HG03571 (cell line): Measurements from ENCODE around the gene PKD2L2.
"Not testable (repeated sequence)": the region's sequence is repeated elsewhere in the genome, so short reads cannot be mapped to it uniquely, and the experiment has no call there.

Source experiments
- ATAC-seq: cut with Tn5 transposase; IDR thresholded peaks from one replicate; pipeline ENCODE4 v1.9.1; 2021; ENCODE audit not compliant: unreplicated experiment

Gene PKD2L2

DNA sequence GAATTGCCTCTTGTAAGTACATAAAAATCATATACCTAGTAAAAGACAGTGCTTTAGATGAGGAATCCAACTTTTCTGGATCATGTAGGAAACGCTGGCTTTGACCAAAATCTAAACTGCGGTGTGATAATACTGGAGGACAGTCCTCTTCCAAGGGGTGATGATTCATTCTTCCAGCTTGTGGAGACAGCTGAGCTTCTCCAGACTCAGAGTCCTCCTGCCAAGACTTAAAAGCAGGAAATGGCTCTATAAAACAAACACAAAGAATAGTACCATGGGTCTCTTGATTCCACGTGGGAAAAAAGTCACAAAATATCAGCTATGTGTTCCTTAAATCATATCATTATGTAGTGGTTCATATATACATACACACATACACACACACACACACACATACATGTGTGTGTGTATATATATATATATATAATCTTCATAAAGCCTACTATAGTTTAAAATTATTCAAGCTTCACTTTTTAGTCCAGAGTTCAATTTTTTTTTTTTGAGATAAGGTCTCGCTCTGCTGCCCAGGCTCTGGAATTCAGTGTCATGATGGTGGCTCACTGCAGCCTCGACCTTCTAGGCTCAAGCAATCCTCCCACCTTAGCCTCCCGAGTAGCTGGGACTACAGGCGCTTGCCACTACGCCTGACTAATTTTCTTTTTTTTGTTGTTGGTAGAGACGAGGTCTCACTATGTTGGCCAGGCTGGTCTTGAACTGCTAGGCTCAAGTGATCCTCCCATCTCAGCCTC is 65.0 kb downstream of the PKD2L2 start:
- ATAC-seq, result no peak

DNA sequence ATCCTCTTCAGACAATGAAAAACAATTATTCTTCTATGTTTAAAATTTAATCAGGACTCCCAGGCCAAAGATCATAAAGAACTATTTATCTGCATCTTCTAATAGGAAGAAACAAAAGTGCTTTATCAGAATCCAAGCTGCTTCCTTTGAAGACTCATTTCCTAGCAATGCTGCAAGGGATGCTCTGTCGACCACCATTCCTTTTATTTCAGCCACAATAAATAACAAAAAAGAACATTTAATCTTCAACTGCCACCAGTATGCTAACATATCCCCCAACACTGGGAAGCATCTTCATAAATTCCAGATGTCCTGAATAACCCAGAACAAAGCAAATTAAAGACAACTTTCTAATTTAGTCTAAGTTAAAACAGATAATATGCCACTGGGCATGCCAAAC is 68.7 kb downstream of the PKD2L2 start:
- ATAC-seq, result no peak

DNA sequence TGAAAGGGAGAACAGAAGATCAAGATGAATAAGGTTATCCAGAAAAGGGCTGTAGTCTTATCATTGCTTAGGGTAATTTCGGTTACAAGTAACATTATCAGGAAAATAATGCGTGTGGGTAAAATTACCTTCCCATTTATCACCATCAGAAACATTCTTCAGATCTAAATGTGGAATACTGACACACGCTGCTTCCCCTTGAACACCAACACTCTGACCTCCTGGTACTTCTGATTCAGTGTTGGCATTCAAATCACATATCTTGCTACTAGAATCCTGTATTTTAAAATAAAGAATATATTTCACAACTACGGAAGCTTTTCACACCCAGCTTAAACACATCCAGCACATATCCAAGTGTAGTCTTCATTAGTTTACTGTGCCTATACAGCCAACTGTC is 70.2 kb downstream of the PKD2L2 start:
- ATAC-seq, result no peak

DNA sequence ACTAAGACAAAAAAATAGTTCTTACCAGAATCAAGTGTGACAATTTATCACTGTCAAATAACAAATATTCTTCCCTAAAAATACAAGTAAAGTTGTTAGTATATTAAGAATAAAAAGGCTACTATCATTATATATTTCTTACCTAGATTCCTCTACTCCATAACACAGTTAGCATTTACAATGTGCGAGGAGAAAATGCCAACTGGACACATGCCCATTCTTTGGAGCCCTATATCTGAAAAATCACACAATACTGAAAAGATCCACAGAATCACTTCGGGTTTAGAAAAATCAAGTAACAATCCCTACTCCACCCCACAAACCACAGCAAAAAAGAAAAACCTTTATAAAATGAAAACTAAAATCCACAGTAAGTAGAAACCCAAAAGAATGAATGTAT is 70.9 kb downstream of the PKD2L2 start:
- no peak for ATAC-seq

DNA sequence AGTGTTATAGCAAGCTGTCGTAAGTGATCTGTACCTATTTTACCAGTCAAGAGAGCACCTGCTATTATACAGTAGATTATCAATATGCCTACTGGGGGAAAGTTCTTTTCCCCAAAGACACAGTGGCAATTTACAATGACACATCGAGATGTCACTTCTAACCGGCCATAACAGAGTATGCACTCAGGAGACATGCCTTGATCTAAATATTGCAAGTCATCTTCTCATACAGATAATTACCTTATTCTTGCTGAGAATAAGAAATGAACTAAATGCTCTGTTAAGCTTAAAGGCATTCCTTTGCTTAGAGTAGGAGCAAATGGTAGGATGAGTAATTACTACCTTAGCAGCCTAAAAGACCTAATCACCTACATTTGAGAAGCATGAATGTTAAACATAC is 71.6 kb downstream of the PKD2L2 start:
- no peak for ATAC-seq

DNA sequence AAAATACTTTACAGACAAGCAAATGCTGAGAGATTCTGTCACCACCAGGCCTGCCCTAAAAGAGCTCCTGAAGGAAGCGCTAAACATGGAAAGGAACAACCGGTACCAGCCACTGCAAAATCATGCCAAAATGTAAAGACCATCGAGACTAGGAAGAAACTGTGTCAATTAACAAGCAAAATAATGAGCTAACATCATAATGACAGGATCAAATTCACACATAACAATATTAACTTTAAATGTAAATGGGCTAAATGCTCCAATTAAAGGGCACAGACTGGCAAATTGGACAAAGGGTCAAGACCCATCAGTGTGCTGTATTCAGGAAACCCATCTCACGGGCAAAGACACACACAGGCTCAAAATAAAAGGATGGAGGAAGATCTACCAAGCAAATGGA is 81.1 kb downstream of the PKD2L2 start:
- not testable (repeated sequence) for ATAC-seq

DNA sequence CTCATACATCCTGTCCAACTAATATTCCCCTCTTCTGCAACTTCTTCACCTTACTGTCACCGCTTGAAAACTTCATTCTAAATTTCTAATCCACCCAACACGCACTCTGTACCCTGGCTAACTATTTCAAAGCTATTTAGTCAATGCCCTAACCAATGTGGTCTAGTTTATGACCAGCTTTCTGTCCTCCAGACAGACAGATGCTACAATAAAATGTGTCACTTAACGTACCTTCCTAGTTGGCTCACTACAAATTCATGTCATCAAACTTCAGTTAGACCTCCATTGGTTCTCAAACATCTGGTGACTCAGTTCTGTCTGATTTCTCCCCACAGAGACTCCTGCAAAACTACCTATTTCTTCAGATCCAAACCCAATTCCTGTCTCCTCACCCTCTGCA is 86.0 kb downstream of the PKD2L2 start:
- no peak for ATAC-seq

DNA sequence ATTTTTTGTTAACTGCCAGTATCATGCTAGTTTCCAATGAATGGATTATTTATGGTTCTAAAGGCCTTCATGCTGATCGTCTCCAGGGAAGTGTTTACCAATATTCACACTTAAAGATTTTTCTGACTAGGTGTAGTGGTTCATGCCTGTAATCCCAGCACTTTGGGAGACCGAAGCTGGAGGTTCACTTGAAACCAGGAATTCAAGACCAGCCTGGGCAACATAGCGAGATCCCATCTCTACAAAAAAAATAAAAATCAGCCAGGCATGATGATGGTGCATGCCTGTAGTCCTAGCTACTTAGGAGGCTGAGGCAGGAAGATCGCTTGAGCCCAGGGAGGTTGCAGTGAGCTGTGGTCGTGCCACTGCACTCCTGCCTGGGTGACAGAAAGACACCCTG is 100.2 kb downstream of the PKD2L2 start:
- ATAC-seq, result no peak
